ENCODE measurements around the gene ROBO2. TPM values are rescaled to one million over a fixed set of nuclear protein-coding genes. Genes with fewer than 3 reads are reported as not detected.

ROBO2 gene
- total and polyA plus RNA-seq, 8 donors, result 0.65 to 4.3 (median 1.6) TPM

GRCh38 chr3:77045686-77046085, 5.8 kb downstream of the ROBO2 start:
- Histone ChIP-seq H3K4me3 (no peak overlapping the region), H3K4me1 (no peaks in the 10 kb centered on the region), H3K27ac (no peak overlapping the region), H3K27me3 (peaks cover 0 to 25% (median 0%) of the 10 kb centered on the region in 4 donors), H3K36me3 (no peaks in the 10 kb centered on the region), H3K9me3 (no peaks in the 10 kb centered on the region)
- no peak for ATAC-seq
- no peak for FAIRE-seq
- intact Hi-C loops (cut with DNase I), result loop anchor here in 2 of 3 donors (10.0 kb wide), 1 partner anchor 209 kb away; no protein-coding TSS in a partner anchor
- 94 to 96% methylated on average over 3 of the region's 3 CpGs for WGBS, 2 donors
- TF ChIP-seq, protein P1, sequence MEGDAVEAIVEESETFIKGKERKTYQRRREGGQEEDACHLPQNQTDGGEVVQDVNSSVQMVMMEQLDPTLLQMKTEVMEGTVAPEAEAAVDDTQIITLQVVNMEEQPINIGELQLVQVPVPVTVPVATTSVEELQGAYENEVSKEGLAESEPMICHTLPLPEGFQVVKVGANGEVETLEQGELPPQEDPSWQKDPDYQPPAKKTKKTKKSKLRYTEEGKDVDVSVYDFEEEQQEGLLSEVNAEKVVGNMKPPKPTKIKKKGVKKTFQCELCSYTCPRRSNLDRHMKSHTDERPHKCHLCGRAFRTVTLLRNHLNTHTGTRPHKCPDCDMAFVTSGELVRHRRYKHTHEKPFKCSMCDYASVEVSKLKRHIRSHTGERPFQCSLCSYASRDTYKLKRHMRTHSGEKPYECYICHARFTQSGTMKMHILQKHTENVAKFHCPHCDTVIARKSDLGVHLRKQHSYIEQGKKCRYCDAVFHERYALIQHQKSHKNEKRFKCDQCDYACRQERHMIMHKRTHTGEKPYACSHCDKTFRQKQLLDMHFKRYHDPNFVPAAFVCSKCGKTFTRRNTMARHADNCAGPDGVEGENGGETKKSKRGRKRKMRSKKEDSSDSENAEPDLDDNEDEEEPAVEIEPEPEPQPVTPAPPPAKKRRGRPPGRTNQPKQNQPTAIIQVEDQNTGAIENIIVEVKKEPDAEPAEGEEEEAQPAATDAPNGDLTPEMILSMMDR (IDR thresholded peaks at IDR 0.05), result no peak
- DNase-seq, result no peak

DNA sequence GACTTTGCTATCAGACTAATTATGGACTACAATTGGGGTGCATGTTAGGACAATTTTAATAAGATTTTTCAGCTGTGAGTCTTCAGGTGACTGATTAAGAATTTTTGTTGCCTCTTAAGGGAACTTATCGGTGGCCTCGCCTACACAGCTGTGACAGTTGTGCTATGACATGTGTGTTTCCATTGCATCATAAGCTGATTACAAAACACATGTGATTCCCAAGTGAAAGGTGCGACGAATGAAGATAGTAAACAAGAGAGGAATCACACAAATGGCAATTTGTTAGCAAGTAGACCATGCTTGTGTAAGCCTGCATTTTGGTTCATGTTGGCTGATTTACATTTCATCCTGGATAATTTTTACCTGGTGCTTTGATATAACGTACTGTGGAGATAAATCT, 8.3 kb downstream of the ROBO2 start:
- 55 to 62% methylated on average over 5 of the region's 5 CpGs for WGBS, 2 donors
- no peak for FAIRE-seq
- TF ChIP-seq, protein P1 (IDR thresholded peaks at IDR 0.05), result no peak

DNA sequence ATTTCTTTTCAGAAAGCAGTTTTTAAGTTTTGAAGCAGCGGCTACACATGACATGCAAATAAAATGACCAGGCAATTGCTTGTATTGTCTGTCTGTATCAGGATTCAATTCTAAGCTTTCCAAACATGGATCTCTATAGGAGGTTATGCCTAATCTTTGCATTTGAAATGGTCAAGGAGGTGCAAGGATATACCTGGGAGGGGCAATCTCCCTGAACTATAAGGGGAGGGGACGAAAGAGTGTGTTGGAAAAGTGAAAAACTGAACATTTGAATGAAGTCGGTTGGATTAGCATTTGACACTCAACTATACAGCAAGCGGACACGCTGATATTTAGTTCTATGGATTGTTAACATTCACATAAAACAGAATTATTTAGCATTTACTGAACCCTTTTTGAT, 11.7 kb downstream of the ROBO2 start:
- Histone ChIP-seq H3K27me3 (no peaks in the 10 kb centered on the region), H3K36me3 (no peaks in the 10 kb centered on the region), H3K9me3 (no peaks in the 10 kb centered on the region), H3K4me3 (no peak overlapping the region), H3K4me1 (peaks cover 0 to 6% (median 4%) of the 10 kb centered on the region in 3 donors), H3K27ac (no peak overlapping the region)
- DNase-seq (no peak), FAIRE-seq (no peak), ATAC-seq (no peak)
- intact Hi-C loops (cut with DNase I), result no loop called here
- TF ChIP-seq, protein P1 (IDR thresholded peaks at IDR 0.05), result no peak
- WGBS, 2 donors, result 92 to 96% methylated on average over 5 of the region's 5 CpGs

More for the DNA sequence above, 8.3 kb downstream of the ROBO2 start:
- intact Hi-C loops (cut with DNase I), result loop anchor here in 2 of 3 donors (10.0 kb wide), 1 partner anchor 207 kb away; no protein-coding TSS in a partner anchor
- no peak for DNase-seq
- no peaks in the 10 kb centered on the region for H3K9me3 ChIP-seq
- H3K36me3 ChIP-seq, result no peaks in the 10 kb centered on the region
- H3K27ac ChIP-seq, result no peak overlapping the region
- H3K4me3 ChIP-seq, result no peak overlapping the region
- ATAC-seq, result no peak
- peaks cover 0 to 15% (median 0%) of the 10 kb centered on the region in 4 donors for H3K27me3 ChIP-seq
- H3K4me1 ChIP-seq, result peaks cover 0 to 4% (median 0%) of the 10 kb centered on the region in 3 donors

- H3K4me3 ChIP-seq, result no peak overlapping the region
- intact Hi-C loops (cut with DNase I), result no loop called here
- no peaks in the 10 kb centered on the region for H3K36me3 ChIP-seq
- H3K9me3 ChIP-seq, result no peaks in the 10 kb centered on the region
- H3K4me1 ChIP-seq, result peaks cover 0 to 6% (median 4%) of the 10 kb centered on the region in 3 donors
- FAIRE-seq, result no peak
- DNase-seq, result no peak
- H3K27ac ChIP-seq, result no peak overlapping the region
- no peaks in the 10 kb centered on the region for H3K27me3 ChIP-seq
- TF ChIP-seq, protein P1 (IDR thresholded peaks at IDR 0.05), result no peak
- 82 to 88% methylated on average over 2 of the region's 2 CpGs for WGBS, 2 donors
- ATAC-seq, result peak in 1 of 4 donors; percentile 66
Observed at GRCh38 chr3:77052051-77052501, 12.2 kb downstream of the ROBO2 start.

Measured in pancreas (tissue), 10 donors.